ENCODE data around the gene CDK18. TPM values are rescaled to one million over a fixed set of nuclear protein-coding genes. Genes with fewer than 3 reads are reported as not detected.

The CDK18 gene
- total and polyA plus RNA-seq, 2 of the 8 experiments (the other 6 are each of a cell fraction or from before 2014, with no cell fraction given), result 31.2 to 44.0 TPM

DNA sequence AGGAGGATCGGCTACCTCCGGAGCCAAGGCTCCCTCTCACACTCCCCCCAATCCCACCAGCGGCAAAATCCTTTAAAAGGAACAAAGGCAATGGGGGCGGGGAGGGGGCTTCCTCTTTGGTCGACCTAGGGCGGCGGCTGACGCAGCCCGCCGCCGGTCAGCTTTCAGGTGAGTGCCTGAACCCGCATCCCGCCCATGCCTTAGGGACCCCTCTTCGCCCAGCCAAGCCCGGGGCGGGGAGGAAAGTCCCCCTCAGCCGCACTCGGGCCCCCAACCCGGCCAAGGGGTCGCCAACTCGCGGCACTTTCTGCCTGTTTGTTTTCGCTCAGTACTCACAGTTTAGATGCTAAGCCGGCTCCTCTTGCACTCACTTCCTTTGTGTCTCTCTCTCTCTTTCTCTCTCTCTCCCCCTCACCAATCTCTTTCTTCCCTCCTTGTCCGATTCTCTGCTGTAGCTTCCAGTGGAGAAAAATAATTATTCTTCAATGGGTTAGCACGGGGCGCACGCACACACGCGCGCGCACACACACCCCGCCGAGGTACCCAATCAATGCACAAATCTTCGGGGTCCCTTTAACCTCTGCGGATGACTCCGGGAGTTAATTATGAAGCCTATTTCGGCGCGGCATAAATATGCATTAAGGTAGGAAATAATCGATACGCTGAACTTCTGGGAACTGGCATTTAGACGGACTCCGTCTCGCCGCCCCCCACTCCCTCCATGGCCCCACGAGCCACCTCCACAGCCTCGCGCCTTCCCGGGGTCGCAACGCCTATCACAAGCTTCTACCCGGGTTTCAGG, 48.7 kb upstream of the CDK18 start, which contains the start of gene BLACAT1 (continued):
- TF ChIP-seq, protein P1, sequence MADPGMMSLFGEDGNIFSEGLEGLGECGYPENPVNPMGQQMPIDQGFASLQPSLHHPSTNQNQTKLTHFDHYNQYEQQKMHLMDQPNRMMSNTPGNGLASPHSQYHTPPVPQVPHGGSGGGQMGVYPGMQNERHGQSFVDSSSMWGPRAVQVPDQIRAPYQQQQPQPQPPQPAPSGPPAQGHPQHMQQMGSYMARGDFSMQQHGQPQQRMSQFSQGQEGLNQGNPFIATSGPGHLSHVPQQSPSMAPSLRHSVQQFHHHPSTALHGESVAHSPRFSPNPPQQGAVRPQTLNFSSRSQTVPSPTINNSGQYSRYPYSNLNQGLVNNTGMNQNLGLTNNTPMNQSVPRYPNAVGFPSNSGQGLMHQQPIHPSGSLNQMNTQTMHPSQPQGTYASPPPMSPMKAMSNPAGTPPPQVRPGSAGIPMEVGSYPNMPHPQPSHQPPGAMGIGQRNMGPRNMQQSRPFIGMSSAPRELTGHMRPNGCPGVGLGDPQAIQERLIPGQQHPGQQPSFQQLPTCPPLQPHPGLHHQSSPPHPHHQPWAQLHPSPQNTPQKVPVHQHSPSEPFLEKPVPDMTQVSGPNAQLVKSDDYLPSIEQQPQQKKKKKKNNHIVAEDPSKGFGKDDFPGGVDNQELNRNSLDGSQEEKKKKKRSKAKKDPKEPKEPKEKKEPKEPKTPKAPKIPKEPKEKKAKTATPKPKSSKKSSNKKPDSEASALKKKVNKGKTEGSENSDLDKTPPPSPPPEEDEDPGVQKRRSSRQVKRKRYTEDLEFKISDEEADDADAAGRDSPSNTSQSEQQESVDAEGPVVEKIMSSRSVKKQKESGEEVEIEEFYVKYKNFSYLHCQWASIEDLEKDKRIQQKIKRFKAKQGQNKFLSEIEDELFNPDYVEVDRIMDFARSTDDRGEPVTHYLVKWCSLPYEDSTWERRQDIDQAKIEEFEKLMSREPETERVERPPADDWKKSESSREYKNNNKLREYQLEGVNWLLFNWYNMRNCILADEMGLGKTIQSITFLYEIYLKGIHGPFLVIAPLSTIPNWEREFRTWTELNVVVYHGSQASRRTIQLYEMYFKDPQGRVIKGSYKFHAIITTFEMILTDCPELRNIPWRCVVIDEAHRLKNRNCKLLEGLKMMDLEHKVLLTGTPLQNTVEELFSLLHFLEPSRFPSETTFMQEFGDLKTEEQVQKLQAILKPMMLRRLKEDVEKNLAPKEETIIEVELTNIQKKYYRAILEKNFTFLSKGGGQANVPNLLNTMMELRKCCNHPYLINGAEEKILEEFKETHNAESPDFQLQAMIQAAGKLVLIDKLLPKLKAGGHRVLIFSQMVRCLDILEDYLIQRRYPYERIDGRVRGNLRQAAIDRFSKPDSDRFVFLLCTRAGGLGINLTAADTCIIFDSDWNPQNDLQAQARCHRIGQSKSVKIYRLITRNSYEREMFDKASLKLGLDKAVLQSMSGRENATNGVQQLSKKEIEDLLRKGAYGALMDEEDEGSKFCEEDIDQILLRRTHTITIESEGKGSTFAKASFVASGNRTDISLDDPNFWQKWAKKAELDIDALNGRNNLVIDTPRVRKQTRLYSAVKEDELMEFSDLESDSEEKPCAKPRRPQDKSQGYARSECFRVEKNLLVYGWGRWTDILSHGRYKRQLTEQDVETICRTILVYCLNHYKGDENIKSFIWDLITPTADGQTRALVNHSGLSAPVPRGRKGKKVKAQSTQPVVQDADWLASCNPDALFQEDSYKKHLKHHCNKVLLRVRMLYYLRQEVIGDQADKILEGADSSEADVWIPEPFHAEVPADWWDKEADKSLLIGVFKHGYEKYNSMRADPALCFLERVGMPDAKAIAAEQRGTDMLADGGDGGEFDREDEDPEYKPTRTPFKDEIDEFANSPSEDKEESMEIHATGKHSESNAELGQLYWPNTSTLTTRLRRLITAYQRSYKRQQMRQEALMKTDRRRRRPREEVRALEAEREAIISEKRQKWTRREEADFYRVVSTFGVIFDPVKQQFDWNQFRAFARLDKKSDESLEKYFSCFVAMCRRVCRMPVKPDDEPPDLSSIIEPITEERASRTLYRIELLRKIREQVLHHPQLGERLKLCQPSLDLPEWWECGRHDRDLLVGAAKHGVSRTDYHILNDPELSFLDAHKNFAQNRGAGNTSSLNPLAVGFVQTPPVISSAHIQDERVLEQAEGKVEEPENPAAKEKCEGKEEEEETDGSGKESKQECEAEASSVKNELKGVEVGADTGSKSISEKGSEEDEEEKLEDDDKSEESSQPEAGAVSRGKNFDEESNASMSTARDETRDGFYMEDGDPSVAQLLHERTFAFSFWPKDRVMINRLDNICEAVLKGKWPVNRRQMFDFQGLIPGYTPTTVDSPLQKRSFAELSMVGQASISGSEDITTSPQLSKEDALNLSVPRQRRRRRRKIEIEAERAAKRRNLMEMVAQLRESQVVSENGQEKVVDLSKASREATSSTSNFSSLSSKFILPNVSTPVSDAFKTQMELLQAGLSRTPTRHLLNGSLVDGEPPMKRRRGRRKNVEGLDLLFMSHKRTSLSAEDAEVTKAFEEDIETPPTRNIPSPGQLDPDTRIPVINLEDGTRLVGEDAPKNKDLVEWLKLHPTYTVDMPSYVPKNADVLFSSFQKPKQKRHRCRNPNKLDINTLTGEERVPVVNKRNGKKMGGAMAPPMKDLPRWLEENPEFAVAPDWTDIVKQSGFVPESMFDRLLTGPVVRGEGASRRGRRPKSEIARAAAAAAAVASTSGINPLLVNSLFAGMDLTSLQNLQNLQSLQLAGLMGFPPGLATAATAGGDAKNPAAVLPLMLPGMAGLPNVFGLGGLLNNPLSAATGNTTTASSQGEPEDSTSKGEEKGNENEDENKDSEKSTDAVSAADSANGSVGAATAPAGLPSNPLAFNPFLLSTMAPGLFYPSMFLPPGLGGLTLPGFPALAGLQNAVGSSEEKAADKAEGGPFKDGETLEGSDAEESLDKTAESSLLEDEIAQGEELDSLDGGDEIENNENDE (IDR thresholded peaks at IDR 0.05; ENCODE audit: insufficient replicate concordance, low read length), result no peak
